ENCODE results near the gene FNDC1.
"Not testable (repeated sequence)": the region's sequence is repeated elsewhere in the genome, so short reads cannot be mapped to it uniquely, and the experiment has no call there.

The FNDC1 gene

GRCh38 chr6:159267165-159267564, 98.0 kb downstream of the FNDC1 start:
- TF ChIP-seq, protein P1, sequence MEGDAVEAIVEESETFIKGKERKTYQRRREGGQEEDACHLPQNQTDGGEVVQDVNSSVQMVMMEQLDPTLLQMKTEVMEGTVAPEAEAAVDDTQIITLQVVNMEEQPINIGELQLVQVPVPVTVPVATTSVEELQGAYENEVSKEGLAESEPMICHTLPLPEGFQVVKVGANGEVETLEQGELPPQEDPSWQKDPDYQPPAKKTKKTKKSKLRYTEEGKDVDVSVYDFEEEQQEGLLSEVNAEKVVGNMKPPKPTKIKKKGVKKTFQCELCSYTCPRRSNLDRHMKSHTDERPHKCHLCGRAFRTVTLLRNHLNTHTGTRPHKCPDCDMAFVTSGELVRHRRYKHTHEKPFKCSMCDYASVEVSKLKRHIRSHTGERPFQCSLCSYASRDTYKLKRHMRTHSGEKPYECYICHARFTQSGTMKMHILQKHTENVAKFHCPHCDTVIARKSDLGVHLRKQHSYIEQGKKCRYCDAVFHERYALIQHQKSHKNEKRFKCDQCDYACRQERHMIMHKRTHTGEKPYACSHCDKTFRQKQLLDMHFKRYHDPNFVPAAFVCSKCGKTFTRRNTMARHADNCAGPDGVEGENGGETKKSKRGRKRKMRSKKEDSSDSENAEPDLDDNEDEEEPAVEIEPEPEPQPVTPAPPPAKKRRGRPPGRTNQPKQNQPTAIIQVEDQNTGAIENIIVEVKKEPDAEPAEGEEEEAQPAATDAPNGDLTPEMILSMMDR (IDR thresholded peaks at IDR 0.05; ENCODE audit: control insufficient read depth, extremely low read depth, insufficient read depth): no peak
- no peak overlapping the region for H3K4me3 ChIP-seq (ENCODE audit: low read depth, low read length)
- no peak for DNase-seq (ENCODE audit: low read depth)

DNA sequence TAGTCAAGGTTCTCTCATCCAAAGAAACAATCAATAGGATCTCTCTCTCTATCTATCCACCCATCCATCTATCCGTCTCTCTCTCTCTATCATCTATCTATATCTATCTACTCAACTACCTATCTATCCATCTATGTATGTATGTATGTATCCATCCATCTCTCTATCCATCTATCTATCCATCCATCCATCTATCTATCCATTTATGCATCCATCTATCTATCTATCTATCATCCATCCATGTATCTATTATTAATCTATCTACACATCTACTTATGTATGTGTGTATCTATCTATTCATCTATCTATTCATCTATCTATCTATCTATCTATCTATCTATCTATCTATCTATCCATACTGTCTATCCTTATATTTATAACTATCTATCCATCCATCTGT, 99.3 kb downstream of the FNDC1 start:
- TF ChIP-seq, protein P1 (IDR thresholded peaks at IDR 0.05; ENCODE audit: control insufficient read depth, extremely low read depth, insufficient read depth): no peak
- no peak for DNase-seq (ENCODE audit: low read depth)
- H3K4me3 ChIP-seq (ENCODE audit: low read depth, low read length): no peak overlapping the region

GRCh38 chr6:159271257-159271656, 102.1 kb downstream of the FNDC1 start:
- DNase-seq (ENCODE audit: low read depth): no peak
- TF ChIP-seq, protein P1 (IDR thresholded peaks at IDR 0.05; ENCODE audit: control insufficient read depth, extremely low read depth, insufficient read depth): no peak
- no peak overlapping the region for H3K4me3 ChIP-seq (ENCODE audit: low read depth, low read length)

DNA sequence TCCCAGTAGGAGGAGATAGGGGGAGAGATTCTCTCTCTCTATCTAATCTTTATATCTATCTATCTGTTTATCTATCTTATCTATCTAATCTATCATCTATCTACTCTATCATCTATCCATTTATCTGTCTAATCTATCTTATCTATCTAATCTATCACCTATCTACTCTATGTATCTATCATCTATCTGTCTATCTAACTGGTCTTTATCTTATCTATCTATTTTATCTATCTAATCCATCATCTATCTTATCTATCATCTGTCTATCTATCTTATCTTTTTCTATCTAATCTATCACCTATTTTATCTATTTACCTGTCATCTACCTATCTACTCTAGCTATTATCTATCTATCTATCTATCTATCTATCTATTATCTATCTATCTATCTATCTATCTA, 109.4 kb downstream of the FNDC1 start:
- TF ChIP-seq, protein P1 (IDR thresholded peaks at IDR 0.05; ENCODE audit: control insufficient read depth, extremely low read depth, insufficient read depth): no peak
- DNase-seq (ENCODE audit: low read depth): no peak
- H3K4me3 ChIP-seq (ENCODE audit: low read depth, low read length): no peak overlapping the region

GRCh38 chr6:159279790-159280277, 110.6 kb downstream of the FNDC1 start:
- H3K4me3 ChIP-seq (ENCODE audit: low read depth, low read length): no peak overlapping the region
- TF ChIP-seq, protein P1 (IDR thresholded peaks at IDR 0.05; ENCODE audit: control insufficient read depth, extremely low read depth, insufficient read depth): no peak
- no peak for DNase-seq (ENCODE audit: low read depth)

DNA sequence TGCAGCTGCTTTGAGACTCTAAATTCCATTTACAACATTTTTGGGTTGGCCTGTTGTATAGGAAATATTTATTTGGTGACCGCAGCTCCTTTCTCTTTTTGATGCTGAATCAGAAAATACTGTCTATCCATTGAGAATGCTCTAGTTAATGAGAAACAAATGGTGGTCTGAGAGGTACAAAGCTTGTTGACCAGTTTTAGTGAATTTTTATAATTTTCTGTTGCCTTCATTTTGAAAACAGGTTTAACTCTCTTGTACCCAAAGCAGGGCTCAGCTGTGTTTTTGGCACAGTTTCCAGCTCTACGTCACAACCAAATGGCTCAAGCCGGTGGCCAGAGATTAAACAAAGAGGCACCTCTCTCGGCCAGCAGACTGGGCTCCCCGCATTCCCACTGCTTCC, 113.2 kb downstream of the FNDC1 start:
- DNase-seq (ENCODE audit: low read depth): no peak
- no peak overlapping the region for H3K4me3 ChIP-seq (ENCODE audit: low read depth, low read length)
- TF ChIP-seq, protein P1 (IDR thresholded peaks at IDR 0.05; ENCODE audit: control insufficient read depth, extremely low read depth, insufficient read depth): no peak

- H3K4me3 ChIP-seq (ENCODE audit: low read depth, low read length); DNase-seq (ENCODE audit: low read depth): not testable (repeated sequence)
Measured at GRCh38 chr6:159284661-159285060, 115.5 kb downstream of the FNDC1 start.

All from LNCaP clone FGC (cell line).